Thyroid gland (tissue), 4 donors: ENCODE results near the gene CHTF18.

Source experiments
- CTCF ChIP-seq, 6 experiments: fragments of 200-600 bp in 3 of 6; fragments of 450-650 bp in 3 of 6; sonication (generic) in 3 of 6; IDR thresholded peaks; one replicate each; pipeline ENCODE4 v1.5.1; 2016 to 2019; ENCODE audit warnings: antibody characterized with exemption in 6 of 6, mild to moderate bottlenecking in 2 of 6, inconsistent platforms in 1 of 6, moderate library complexity in 1 of 6
- POLR2A ChIP-seq, 2 donors: fragments of 450-650 bp; IDR thresholded peaks; one replicate each; pipeline ENCODE4 v1.6.1; 2017; ENCODE audit warnings: antibody characterized with exemption in 2 of 2, mild to moderate bottlenecking in 2 of 2, moderate library complexity in 1 of 2

- TF ChIP-seq CTCF (IDR thresholded peaks at IDR 0.05) (no peak), POLR2A (IDR thresholded peaks at IDR 0.05) (no peak)
These were observed 48.0 kb upstream of the CHTF18 start for GRCh38 chr16:740459-740763.
